Type B pancreatic cell (in vitro differentiated cells): ENCODE results near the gene IRGQ. TPM values are rescaled to one million over a fixed set of nuclear protein-coding genes. Genes with fewer than 3 reads are reported as not detected.

Experiments
- DNase-seq: peaks from one replicate; pipeline ENCODE4 v3.0.0; 2021; ENCODE audit warnings: mixed read lengths; ENCODE audit not compliant: unreplicated experiment; ENCODE audit errors: extremely low spot score
- H3K27ac Mint-ChIP-seq: 2 replicates; pipeline ENCODE4 v1.8.0; 2021; ENCODE audit warnings: mild to moderate bottlenecking, mixed read lengths
- H3K27me3 Mint-ChIP-seq: 2 replicates; pipeline ENCODE4 v1.8.0; 2021; ENCODE audit warnings: mixed read lengths
- H3K36me3 Mint-ChIP-seq: 2 replicates; pipeline ENCODE4 v1.8.0; 2021; ENCODE audit warnings: mixed read lengths
- H3K4me1 Mint-ChIP-seq: one replicate; pipeline ENCODE4 v1.8.0; 2021; ENCODE audit warnings: mixed read lengths; ENCODE audit not compliant: unreplicated experiment
- H3K4me3 Mint-ChIP-seq: 2 replicates; pipeline ENCODE4 v1.8.0; 2021; ENCODE audit warnings: mild to moderate bottlenecking, mixed read lengths
- H3K9me3 Mint-ChIP-seq: 2 replicates; pipeline ENCODE4 v1.8.0; 2021; ENCODE audit warnings: mixed read lengths
- CTCF ChIP-seq: fragments of 200-600 bp; sonication (generic); conservative IDR thresholded peaks from 2 replicates; pipeline ENCODE4 v1.5.0; 2021; ENCODE audit warnings: antibody characterized with exemption, mild to moderate bottlenecking
- total RNA-seq: library from RNA; stranded (reverse); gene quantifications from 2 replicates; pipeline ENCODE4 v1.2.1, GENCODE V29; 2021; ENCODE audit warnings: low replicate concordance

IRGQ gene
- total RNA-seq, 1 donor from 2014 or later = 41.5 TPM

DNA sequence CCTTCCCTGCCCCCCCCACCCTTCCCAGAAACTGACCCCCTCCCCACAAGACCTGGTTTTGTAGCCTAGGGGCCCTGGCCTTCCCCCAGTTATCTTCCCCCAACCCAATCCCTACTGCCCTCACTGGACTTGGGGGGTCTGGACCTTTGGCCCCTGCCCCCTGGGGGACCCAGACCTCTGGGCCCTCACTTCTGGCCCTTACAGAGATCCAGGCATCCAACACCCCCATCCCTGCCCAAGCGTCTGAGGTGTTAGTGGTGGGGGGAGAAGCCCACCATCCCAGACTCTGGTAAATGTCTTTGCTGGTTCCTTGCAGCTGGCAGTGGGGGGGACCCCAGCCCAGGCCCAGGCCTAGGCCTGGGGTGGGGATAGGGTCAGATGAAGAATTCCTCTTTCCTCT, 27.0 kb upstream of the IRGQ start:
- H3K4me3 Mint-ChIP-seq = no peak overlapping the region
- no peaks in the 10 kb centered on the region for H3K9me3 Mint-ChIP-seq
- DNase-seq = no peak
- H3K4me1 Mint-ChIP-seq = peaks cover 20% of the 10 kb centered on the region
- peaks cover 19% of the 10 kb centered on the region for H3K36me3 Mint-ChIP-seq
- no peaks in the 10 kb centered on the region for H3K27me3 Mint-ChIP-seq
- no peak for TF ChIP-seq CTCF
- no peak overlapping the region for H3K27ac Mint-ChIP-seq

DNA sequence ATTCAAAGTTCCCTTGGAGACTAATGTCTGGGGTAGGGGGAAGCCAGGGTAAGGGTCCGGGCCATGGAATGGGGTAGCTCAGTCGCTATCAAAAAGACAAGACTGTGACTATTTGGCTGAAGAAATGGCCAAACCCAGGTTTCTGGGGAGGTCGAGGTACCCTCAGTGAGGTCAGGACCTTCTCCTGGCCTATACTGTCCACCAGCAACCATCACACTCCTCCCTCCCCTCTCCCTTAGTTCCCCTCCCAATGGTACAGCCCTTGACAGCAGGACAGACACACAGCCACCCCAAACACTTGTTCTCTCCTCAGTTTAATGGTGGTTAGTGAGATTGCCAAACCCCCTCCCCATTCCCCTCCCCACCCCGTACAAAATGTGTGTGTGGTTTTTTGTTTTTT, 26.1 kb upstream of the IRGQ start:
- H3K36me3 Mint-ChIP-seq = peaks cover 15% of the 10 kb centered on the region
- no peaks in the 10 kb centered on the region for H3K27me3 Mint-ChIP-seq
- no peaks in the 10 kb centered on the region for H3K9me3 Mint-ChIP-seq
- H3K27ac Mint-ChIP-seq = no peak overlapping the region
- peaks cover 20% of the 10 kb centered on the region for H3K4me1 Mint-ChIP-seq
- no peak overlapping the region for H3K4me3 Mint-ChIP-seq
- no peak for TF ChIP-seq CTCF
- no peak for DNase-seq

GRCh38 chr19:43620061-43621001, 24.4 kb upstream of the IRGQ start:
- TF ChIP-seq CTCF = no peak
- Mint-ChIP-seq H3K9me3 (no peaks in the 10 kb centered on the region), H3K4me3 (peak overlapping the region; percentile 96), H3K27ac (peak overlapping the region; percentile 98), H3K4me1 (peaks cover 24% of the 10 kb centered on the region), H3K27me3 (no peaks in the 10 kb centered on the region), H3K36me3 (peaks cover 18% of the 10 kb centered on the region)
- DNase-seq = no peak

- DNase-seq = peak; percentile 89
- Mint-ChIP-seq H3K9me3 (no peaks in the 10 kb centered on the region), H3K27ac (peak within 1 kb of the TSS; percentile 98), H3K36me3 (peaks cover 16% of the 10 kb centered on the region), H3K4me3 (peak within 1 kb of the TSS; percentile 96), H3K4me1 (peaks cover 24% of the 10 kb centered on the region), H3K27me3 (no peaks in the 10 kb centered on the region)
- no peak for TF ChIP-seq CTCF
Measured at GRCh38 chr19:43619262-43620060, 23.5 kb upstream of the IRGQ start, which contains the start of gene ZNF428. ZNF428 (minus strand) TSS chr19:43619629; CDS start chr19:43614304, 5,325 bp downstream.

DNA sequence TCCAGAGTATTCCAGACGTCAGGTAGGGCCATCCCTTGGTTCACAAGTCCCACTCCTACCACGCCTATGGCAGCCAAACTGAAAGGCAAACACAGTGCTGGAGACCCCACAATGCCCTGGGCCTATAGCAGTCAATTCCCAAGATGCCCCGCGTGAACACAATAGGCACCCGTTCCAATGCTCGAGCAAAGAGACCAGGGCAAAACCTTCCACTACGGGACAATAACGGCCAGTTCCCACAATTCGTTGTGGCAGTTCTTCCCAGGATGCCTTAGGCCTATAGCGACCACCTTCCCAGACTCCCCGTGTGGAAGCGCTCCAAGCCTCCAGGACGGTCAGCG, 23.0 kb upstream of the IRGQ start:
- H3K4me3 Mint-ChIP-seq = peak overlapping the region; percentile 96
- peaks cover 11% of the 10 kb centered on the region for H3K36me3 Mint-ChIP-seq
- H3K27me3 Mint-ChIP-seq = no peaks in the 10 kb centered on the region
- no peak for DNase-seq
- no peak for TF ChIP-seq CTCF
- H3K27ac Mint-ChIP-seq = peak overlapping the region; percentile 98
- H3K9me3 Mint-ChIP-seq = no peaks in the 10 kb centered on the region
- peaks cover 24% of the 10 kb centered on the region for H3K4me1 Mint-ChIP-seq
